CD4-positive, alpha-beta T cell treated with Interleukin-6 for 4 hours (primary cell): ENCODE measurements around the gene BRMS1.
A peak's percentile ranks its signal among the peaks of the same experiment; 100 is the strongest.
"Not testable (repeated sequence)": the region's sequence is repeated elsewhere in the genome, so short reads cannot be mapped to it uniquely, and the experiment has no call there.

Experiments
- DNase-seq: peaks from one replicate; pipeline ENCODE4 v3.0.0-alpha.2; 2020; ENCODE audit warnings: mixed read lengths

The BRMS1 gene

GRCh38 chr11:66362481-66363147 lies 17.7 kb upstream of the BRMS1 start:
- no peak for DNase-seq

GRCh38 chr11:66361502-66361941 lies 16.6 kb upstream of the BRMS1 start:
- no peak for DNase-seq

- DNase-seq, result no peak
Measured at GRCh38 chr11:66360406-66361073, 15.6 kb upstream of the BRMS1 start.

GRCh38 chr11:66359662-66360087 lies 14.8 kb upstream of the BRMS1 start:
- no peak for DNase-seq

- DNase-seq, result not testable (repeated sequence)
Measured at GRCh38 chr11:66350560-66351235, 5.8 kb upstream of the BRMS1 start.

GRCh38 chr11:66349084-66349386 lies 4.1 kb upstream of the BRMS1 start:
- no peak for DNase-seq

GRCh38 chr11:66347425-66348276 lies 2.7 kb upstream of the BRMS1 start, which contains the start of gene B4GAT1:
Gene B4GAT1 (minus strand): TSS chr11:66347629. CDS start chr11:66347545, 84 bp downstream.
- DNase-seq, result peak; percentile 81

- DNase-seq, result no peak
Measured at GRCh38 chr11:66346476-66347424, 1.8 kb upstream of the BRMS1 start.

GRCh38 chr11:66345316-66345649 lies 379 bp upstream of the BRMS1 start:
- DNase-seq, result no peak

- no peak for DNase-seq
Measured at GRCh38 chr11:66343176-66343575, 1.7 kb downstream of the BRMS1 start.

- DNase-seq, result no peak
Measured at GRCh38 chr11:66341502-66342126, 3.3 kb downstream of the BRMS1 start.

GRCh38 chr11:66340596-66341501 lies 4.1 kb downstream of the BRMS1 start:
- DNase-seq, result no peak

GRCh38 chr11:66339686-66340483 lies 5.0 kb downstream of the BRMS1 start:
- no peak for DNase-seq

- no peak for DNase-seq
Measured at GRCh38 chr11:66339162-66339675, 5.7 kb downstream of the BRMS1 start.

- DNase-seq, result no peak
Measured at GRCh38 chr11:66338276-66339161, 6.4 kb downstream of the BRMS1 start.

- DNase-seq, result no peak
Measured at GRCh38 chr11:66337103-66337899, 7.6 kb downstream of the BRMS1 start.
